Activated naive CD4-positive, alpha-beta T cell treated with anti-CD3 and anti-CD28 coated beads, Interleukin-2, amount 50 U/mL, for 16 hours (primary cell): ENCODE data around the gene NKX2-4.

Experiments
- DNase-seq: peaks from one replicate; pipeline ENCODE4 v3.0.0-alpha.2; 2020

NKX2-4 gene

DNA sequence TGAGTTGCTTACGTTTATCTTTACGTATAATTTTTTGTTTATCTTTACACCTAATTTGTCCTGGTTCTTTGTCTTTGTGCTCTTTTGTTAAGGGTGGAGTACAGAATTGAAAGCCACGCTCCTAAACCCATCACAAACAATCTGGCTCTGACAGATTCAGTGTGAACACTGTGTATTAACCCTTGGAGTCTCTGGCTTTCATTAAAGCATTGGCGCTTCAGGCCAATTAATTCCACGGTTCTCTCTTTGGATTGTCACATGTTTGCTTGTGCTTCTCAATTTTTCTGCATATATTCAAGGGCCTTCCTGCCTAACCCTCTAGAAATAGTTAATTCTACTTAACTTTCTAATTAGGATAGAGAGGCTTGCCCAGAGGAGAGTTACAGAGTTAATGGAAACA lies 38.6 kb downstream of the NKX2-4 start:
- DNase-seq: no peak

DNA sequence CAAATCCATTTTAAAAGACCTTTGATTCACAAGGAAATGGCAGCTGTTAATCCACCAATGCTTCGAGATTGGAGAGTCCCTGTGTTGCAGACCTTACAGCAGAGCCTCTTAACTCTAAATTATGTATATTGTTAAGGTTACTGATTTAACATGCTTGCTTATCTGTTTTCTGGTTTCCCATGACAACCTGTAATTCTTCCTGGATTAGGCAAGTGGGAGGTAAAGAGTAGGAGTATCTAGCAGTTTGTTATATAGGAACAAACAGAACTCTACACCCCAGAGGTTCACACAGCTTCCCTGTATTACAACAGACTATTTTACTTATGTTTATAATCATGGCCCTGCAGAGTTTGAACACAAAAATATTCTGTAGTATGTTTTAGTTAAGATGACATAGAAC lies 39.5 kb downstream of the NKX2-4 start:
- DNase-seq: no peak

DNA sequence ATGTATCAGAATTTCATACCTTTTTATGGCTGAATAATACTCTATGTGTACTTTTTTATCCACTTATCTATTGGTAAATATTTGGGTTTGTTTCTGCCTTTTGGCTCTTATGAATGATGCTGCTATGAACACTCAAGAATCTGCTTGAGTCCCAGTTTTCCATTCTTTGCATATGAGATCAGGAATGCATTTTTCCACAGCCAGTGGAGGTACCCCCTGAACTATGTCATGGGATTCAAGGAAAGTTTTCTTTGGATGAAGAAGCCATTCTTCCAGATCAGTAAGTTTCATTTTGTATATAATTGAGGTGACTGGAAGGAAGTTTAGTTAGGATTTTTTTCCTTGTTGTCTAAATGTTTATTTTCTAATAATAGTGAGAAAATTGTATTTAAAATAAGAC lies 40.9 kb downstream of the NKX2-4 start:
- no peak for DNase-seq

- no peak for DNase-seq
Measured at GRCh38 chr20:21355981-21356380, 41.3 kb downstream of the NKX2-4 start.

DNA sequence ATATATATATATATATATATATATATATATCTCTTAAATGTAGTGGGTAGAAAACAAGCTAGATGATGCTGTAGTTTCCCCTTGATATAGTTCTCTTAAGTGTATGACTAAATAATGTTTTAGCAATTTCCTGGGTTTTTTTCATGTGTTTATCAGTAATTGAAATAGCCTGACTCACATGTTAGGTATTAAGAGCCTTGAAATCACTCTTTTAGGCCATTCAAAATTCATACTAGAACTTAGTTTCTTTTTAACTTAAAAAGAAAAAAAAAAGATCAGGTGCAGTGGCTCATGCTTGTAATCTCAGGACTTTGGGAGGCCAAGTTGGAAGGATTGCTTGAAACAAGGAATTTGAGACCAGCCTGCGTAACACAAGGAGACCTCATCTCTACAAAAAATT lies 44.1 kb downstream of the NKX2-4 start:
- DNase-seq: no peak

DNA sequence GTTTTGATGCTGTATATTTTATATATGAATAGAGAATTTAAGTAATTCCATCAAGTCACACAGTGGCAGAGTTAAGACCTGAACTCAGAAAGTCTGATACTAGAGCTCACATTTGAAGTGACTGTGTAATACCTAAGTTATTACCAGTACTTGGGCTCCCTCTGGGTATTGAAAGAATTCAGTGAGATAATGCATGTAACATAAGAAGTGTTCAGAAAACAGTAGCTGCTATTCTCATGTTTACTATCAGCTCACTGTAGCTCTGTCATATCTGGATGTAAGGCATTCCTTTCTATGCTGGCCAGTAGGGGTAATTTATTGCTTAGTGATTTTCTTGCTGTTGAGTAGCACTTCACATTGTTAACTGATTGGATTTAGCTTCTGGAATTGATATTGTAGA lies 44.6 kb downstream of the NKX2-4 start:
- DNase-seq: no peak
